ENCODE measurements around the gene SMIM45.

Gene SMIM45

GRCh38 chr22:41976961-41977566, 25.1 kb downstream of the SMIM45 start:
- ATAC-seq (ENCODE audit: low read depth) (no peak), DNase-seq (no peak)
- Histone ChIP-seq H4K5ac (ENCODE audit: low read depth, low read length) (no peak overlapping the region), H3K23ac (ENCODE audit: low read depth, low read length) (no peak overlapping the region), H2BK120ac (ENCODE audit: low read depth, low read length) (no peak overlapping the region), H3K18ac (ENCODE audit: low read depth, low read length) (no peak overlapping the region), H2AK5ac (ENCODE audit: low read depth, low read length) (no peak overlapping the region), H2BK15ac (ENCODE audit: low read depth, low read length) (no peak overlapping the region), H2AK9ac (replicated peaks; ENCODE audit: low read depth, low read length, poor library complexity) (no peak overlapping the region), H3K9me1 (ENCODE audit: insufficient read depth, low read length) (no peaks in the 10 kb centered on the region), H2BK20ac (ENCODE audit: low read depth, low read length) (no peak overlapping the region), H3K36me3 (ENCODE audit: control insufficient read depth, insufficient read depth, low read length) (no peaks in the 10 kb centered on the region), H3K4me3 (ENCODE audit: insufficient read depth, low read depth, low read length) (peak overlapping the region; percentile 30), H3K27ac (ENCODE audit: insufficient read depth, low read length) (no peak overlapping the region), H3K4ac (ENCODE audit: low read depth, low read length) (no peak overlapping the region), H3K4me2 (ENCODE audit: low read depth, low read length) (peak overlapping the region; percentile 52), H3K79me1 (ENCODE audit: low read depth in 1 of 2, low read length in 2 of 2) (no peaks in the 10 kb centered on the region), H2BK5ac (ENCODE audit: low read depth, low read length, poor library complexity, severe bottlenecking) (no peak overlapping the region), H2AFZ (replicated peaks; ENCODE audit: low read length, poor library complexity) (peak overlapping the region; percentile 80), H4K20me1 (ENCODE audit: insufficient read depth, low read length) (no peaks in the 10 kb centered on the region), H3K9ac (ENCODE audit: low read depth, low read length) (no peak overlapping the region), H4K91ac (ENCODE audit: insufficient read depth, low read depth, low read length) (no peak overlapping the region), H3K4me1 (ENCODE audit: control insufficient read depth, insufficient read depth, low read length) (no peaks in the 10 kb centered on the region; the same call in 1 of the 2 replicates), H4K8ac (ENCODE audit: low read depth in 2 of 2, low read length in 2 of 2) (no peak overlapping the region), H3K9me3 (ENCODE audit: control insufficient read depth, insufficient read depth, low read length) (no peaks in the 10 kb centered on the region), H3K27me3 (ENCODE audit: control insufficient read depth, insufficient read depth, low read length) (peaks cover 60% of the 10 kb centered on the region), H3K14ac (replicated peaks; ENCODE audit: low read depth, low read length) (no peak overlapping the region), H3K56ac (ENCODE audit: extremely low read depth, insufficient read depth, low read length) (no peak overlapping the region)
- intact Hi-C loops (cut with micrococcal nuclease): no loop called here
- dilution Hi-C loops (cut with HindIII; ENCODE audit: low sequenced_read_pairs, unreplicated experiment): no loop called here
- 3% methylated on average over 23 of the region's 46 CpGs; no CpG with 5 or more reads in 1 of the 2 experiments for WGBS, 2 experiments (ENCODE audit: extremely low coverage in 2 of 2, insufficient read length in 1 of 2)
- CTCF ChIA-PET: no interaction called here
- in situ Hi-C loops (cut with MboI; ENCODE audit: low sequenced_read_pairs): no loop called here
- BruUV-seq (replicated peaks): no TSS peak
- POLR2A ChIA-PET (ENCODE audit: unreplicated experiment): no interaction called here
- TF ChIP-seq POLR2A (IDR thresholded peaks at IDR 0.05; ENCODE audit: low read depth, low read length) (no peak), ELK1 (IDR thresholded peaks at IDR 0.05; ENCODE audit: borderline replicate concordance, low read depth, low read length) (no peak), NFE2L2 (IDR thresholded peaks at IDR 0.05; ENCODE audit: low read depth, low read length) (no peak), RAD21 (IDR thresholded peaks at IDR 0.05; ENCODE audit: low read length) (no peak), FOS (IDR thresholded peaks at IDR 0.05; ENCODE audit: low read depth, low read length) (no peak), CHD1 (IDR thresholded peaks at IDR 0.05; ENCODE audit: low read depth, low read length) (no peak)

All from IMR-90 (cell line).